ENCODE data around the gene C1QTNF2.

GRCh38 chr5:160375166-160375565 lies 4.7 kb upstream of the C1QTNF2 start:
- TF ChIP-seq CTCF (IDR thresholded peaks at IDR 0.05) (no peak), POLR2A (IDR thresholded peaks at IDR 0.05) (no peak)
